IMR-90 (cell line): ENCODE results near the gene GNPTG.

Experiments used
- BHLHE40 ChIP-seq: fragments of 150-350 bp; IDR thresholded peaks from 2 replicates; pipeline ENCODE4 v1.6.1; 2016; ENCODE audit warnings: mild to moderate bottlenecking, low read depth, low read length
- CEBPB ChIP-seq: IDR thresholded peaks from 2 replicates; pipeline ENCODE4 v1.6.1; 2012; ENCODE audit warnings: low read depth, low read length, improper control_type of control experiment
- POLR2A ChIP-seq: IDR thresholded peaks from 2 replicates; pipeline ENCODE4 v1.6.1; 2012; ENCODE audit warnings: mild to moderate bottlenecking, low read depth, low read length
- RCOR1 ChIP-seq: IDR thresholded peaks from 2 replicates; pipeline ENCODE4 v1.6.1; 2012; ENCODE audit warnings: mild to moderate bottlenecking, low read length, improper control_type of control experiment; ENCODE audit not compliant: insufficient replicate concordance
- RFX5 ChIP-seq: IDR thresholded peaks from 2 replicates; pipeline ENCODE4 v1.8.0; 2012; ENCODE audit warnings: low read depth, mild to moderate bottlenecking, low read length, moderate library complexity
- SMC3 ChIP-seq: fragments of 150-350 bp; IDR thresholded peaks from 2 replicates; pipeline ENCODE4 v1.6.1; 2016; ENCODE audit warnings: low read depth, mild to moderate bottlenecking, antibody characterized with exemption, low read length, moderate library complexity
- TF ChIP-seq, protein P1 (sequence below): conservative IDR thresholded peaks from 2 replicates; pipeline ENCODE4 v1.5.1; 2012; ENCODE audit warnings: mild to moderate bottlenecking, low read depth, low read length, improper control_type of control experiment
- TF ChIP-seq, protein P2 (sequence below): fragments of 150-350 bp; IDR thresholded peaks from 2 replicates; pipeline ENCODE4 v1.6.1; 2017; ENCODE audit warnings: mild to moderate bottlenecking, antibody characterized with exemption, low read length, low read depth

DNA sequence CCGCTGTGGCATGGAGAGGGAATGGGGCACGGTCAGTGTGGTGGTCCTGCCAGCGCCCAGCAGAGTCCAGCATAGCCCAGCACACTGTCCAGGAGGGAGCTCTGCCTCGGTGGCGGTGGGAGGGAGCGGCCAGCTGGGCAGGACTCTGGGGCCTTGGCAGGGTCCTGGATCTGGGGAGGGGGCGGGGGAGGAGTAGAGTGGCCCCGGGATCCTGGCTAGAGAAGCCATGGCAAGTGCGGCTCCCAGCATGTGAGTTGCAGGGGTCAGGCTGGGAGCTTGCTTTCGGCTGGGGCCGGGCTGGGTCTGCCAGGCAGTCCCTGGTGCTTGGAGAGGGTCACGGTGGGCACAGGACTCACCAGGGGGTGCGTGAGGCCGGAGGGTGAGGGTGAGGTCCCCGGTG lies 3.9 kb downstream of the GNPTG start:
- no peak for TF ChIP-seq POLR2A
- TF ChIP-seq, protein P1, sequence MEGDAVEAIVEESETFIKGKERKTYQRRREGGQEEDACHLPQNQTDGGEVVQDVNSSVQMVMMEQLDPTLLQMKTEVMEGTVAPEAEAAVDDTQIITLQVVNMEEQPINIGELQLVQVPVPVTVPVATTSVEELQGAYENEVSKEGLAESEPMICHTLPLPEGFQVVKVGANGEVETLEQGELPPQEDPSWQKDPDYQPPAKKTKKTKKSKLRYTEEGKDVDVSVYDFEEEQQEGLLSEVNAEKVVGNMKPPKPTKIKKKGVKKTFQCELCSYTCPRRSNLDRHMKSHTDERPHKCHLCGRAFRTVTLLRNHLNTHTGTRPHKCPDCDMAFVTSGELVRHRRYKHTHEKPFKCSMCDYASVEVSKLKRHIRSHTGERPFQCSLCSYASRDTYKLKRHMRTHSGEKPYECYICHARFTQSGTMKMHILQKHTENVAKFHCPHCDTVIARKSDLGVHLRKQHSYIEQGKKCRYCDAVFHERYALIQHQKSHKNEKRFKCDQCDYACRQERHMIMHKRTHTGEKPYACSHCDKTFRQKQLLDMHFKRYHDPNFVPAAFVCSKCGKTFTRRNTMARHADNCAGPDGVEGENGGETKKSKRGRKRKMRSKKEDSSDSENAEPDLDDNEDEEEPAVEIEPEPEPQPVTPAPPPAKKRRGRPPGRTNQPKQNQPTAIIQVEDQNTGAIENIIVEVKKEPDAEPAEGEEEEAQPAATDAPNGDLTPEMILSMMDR: no peak
- no peak for TF ChIP-seq CEBPB
- TF ChIP-seq BHLHE40: no peak
- TF ChIP-seq SMC3: no peak
- TF ChIP-seq RFX5: no peak
- TF ChIP-seq, protein P2, sequence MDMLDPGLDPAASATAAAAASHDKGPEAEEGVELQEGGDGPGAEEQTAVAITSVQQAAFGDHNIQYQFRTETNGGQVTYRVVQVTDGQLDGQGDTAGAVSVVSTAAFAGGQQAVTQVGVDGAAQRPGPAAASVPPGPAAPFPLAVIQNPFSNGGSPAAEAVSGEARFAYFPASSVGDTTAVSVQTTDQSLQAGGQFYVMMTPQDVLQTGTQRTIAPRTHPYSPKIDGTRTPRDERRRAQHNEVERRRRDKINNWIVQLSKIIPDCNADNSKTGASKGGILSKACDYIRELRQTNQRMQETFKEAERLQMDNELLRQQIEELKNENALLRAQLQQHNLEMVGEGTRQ: no peak
- TF ChIP-seq RCOR1: no peak
